Keratinocyte (primary cell): ENCODE data around the gene ZMYND8. TPM values are rescaled to one million over a fixed set of nuclear protein-coding genes. Genes with fewer than 3 reads are reported as not detected.

Experiments used
- DNase-seq: peaks from one replicate; pipeline ENCODE4 v3.0.0-alpha.2; 2011; ENCODE audit warnings: low read depth, missing footprints, low spot score
- FAIRE-seq: peaks from 2 replicates; lab custom pipeline; 2011; peaks lifted over from hg19 to GRCh38; lab: Jason Lieb, UNC
- H2AFZ ChIP-seq: 2 replicates; pipeline ENCODE4 v1.6.0; 2012; ENCODE audit warnings: low read length, control low read depth, inconsistent platforms; ENCODE audit not compliant: control insufficient read depth
- H3K27ac ChIP-seq: 2 replicates; pipeline ENCODE4 v1.5.1; 2011; ENCODE audit warnings: low read length; ENCODE audit not compliant: control insufficient read depth, insufficient read depth
- H3K27me3 ChIP-seq: 3 replicates; pipeline ENCODE4 v1.6.0; 2011; ENCODE audit warnings: low read length; ENCODE audit not compliant: control insufficient read depth, insufficient read depth; ENCODE audit errors: extremely low read depth
- H3K36me3 ChIP-seq, 2 experiments: 2 replicates in 1 of 2; 3 replicates in 1 of 2; pipeline ENCODE4 v1.5.1; 2011; ENCODE audit warnings: low read length in 2 of 2, mild to moderate bottlenecking in 1 of 2; ENCODE audit not compliant: control insufficient read depth in 2 of 2, insufficient read depth in 2 of 2; ENCODE audit errors: extremely low read depth in 1 of 2
- H3K4me1 ChIP-seq: 3 replicates; pipeline ENCODE4 v1.5.1; 2011; ENCODE audit warnings: low read length; ENCODE audit not compliant: control insufficient read depth, insufficient read depth; ENCODE audit errors: extremely low read depth
- H3K4me2 ChIP-seq: 3 replicates; pipeline ENCODE4 v1.6.0; 2011; ENCODE audit warnings: low read depth, low read length; ENCODE audit not compliant: control insufficient read depth, insufficient read depth; ENCODE audit errors: extremely low read depth
- H3K4me3 ChIP-seq, 3 experiments: fragments of 200-600 bp in 1 of 3; sonication (generic) in 1 of 3; 2 replicates in 2 of 3; 3 replicates in 1 of 3; pipeline ENCODE4 v1.5.1; 2011 to 2016; ENCODE audit warnings: low read length in 3 of 3, mild to moderate bottlenecking in 3 of 3, control low read depth in 2 of 3, inconsistent platforms in 1 of 3, low read depth in 1 of 3, mixed read lengths in 1 of 3, mixed run types in 1 of 3, moderate library complexity in 1 of 3; ENCODE audit not compliant: control insufficient read depth in 2 of 3, insufficient read depth in 2 of 3; ENCODE audit errors: extremely low read depth in 1 of 3
- H3K79me2 ChIP-seq: 2 replicates; pipeline ENCODE4 v1.6.0; 2012; ENCODE audit warnings: low read length; ENCODE audit not compliant: control insufficient read depth, insufficient read depth
- H3K9ac ChIP-seq: 3 replicates; pipeline ENCODE4 v1.6.0; 2011; ENCODE audit warnings: low read length; ENCODE audit not compliant: control insufficient read depth, insufficient read depth; ENCODE audit errors: extremely low read depth
- H3K9me1 ChIP-seq: 3 replicates; pipeline ENCODE4 v1.6.0; 2011; ENCODE audit warnings: low read length; ENCODE audit not compliant: control insufficient read depth, insufficient read depth; ENCODE audit errors: extremely low read depth
- H3K9me3 ChIP-seq: 2 replicates; pipeline ENCODE4 v1.5.1; 2012; ENCODE audit warnings: low read depth, low read length; ENCODE audit not compliant: control insufficient read depth
- H4K20me1 ChIP-seq: 3 replicates; pipeline ENCODE4 v1.6.0; 2011; ENCODE audit warnings: low read length; ENCODE audit not compliant: control insufficient read depth, insufficient read depth; ENCODE audit errors: extremely low read depth
- EZH2 ChIP-seq: IDR thresholded peaks from one replicate; pipeline ENCODE4 v1.6.1; 2012; ENCODE audit warnings: inconsistent platforms, mild to moderate bottlenecking, low read length, moderate library complexity
- dilution Hi-C: fragments of 300-500 bp; cut with MboI; formaldehyde crosslinking; loops from one replicate; pipeline ENCODE4 v1.7.0; 2020; ENCODE audit warnings: low sequenced_read_pairs; ENCODE audit not compliant: extremely low pct_ligation_motif_present
- polyA plus RNA-seq, 5 experiments: library from polyadenylated mRNA; depleted of rRNA in 3 of 5; stranded (reverse) in 3 of 5; stranded (forward) in 1 of 5; unstranded in 1 of 5; fragments of >200 nt; gene quantifications; 1 replicate in 1 of 5; 2 replicates in 3 of 5; 3 replicates in 1 of 5; pipeline versions ENCODE4 v1.2.1 to v1.2.3, GENCODE V29; 2011 to 2012; ENCODE audit warnings: missing spikeins in 2 of 5, low read depth in 1 of 5, low replicate concordance in 1 of 5
- TF ChIP-seq, protein P1 (sequence below), 3 experiments: IDR thresholded peaks in 1 of 3; conservative IDR thresholded peaks in 1 of 3; optimal IDR thresholded peaks in 1 of 3; 2 replicates in 2 of 3; 3 replicates in 1 of 3; pipeline versions ENCODE3 to v1.5.1; 2011; ENCODE audit warnings: low read length in 3 of 3, mild to moderate bottlenecking in 3 of 3, moderate library complexity in 2 of 3, control low read depth in 1 of 3, inconsistent platforms in 1 of 3; ENCODE audit not compliant: insufficient read depth in 2 of 3; ENCODE audit errors: extremely low read depth in 1 of 3

Gene ZMYND8
- polyA plus RNA-seq, 1 donor (not counting 4 experiments of a cell fraction or from before 2014, with no cell fraction given), result 39.8 TPM

DNA sequence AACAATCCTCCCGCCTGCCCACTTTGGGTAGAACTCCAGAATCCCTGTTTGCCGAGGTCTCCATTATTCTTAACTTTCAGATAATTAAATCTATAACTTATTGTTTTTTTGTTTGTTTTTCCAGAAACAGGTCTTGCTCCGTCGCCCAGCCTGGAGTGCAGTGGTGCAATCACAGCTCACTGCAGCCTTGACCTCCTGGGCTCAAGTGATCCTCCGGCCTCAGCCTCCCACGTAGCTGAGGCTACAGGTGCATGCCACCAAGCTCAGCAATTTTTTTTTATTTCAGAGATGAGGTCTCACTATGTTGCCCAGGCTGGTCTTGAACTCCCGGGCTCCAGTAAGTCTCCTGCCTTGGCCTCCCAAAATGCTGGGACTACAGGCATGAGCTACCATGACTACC is 28.8 kb downstream of the ZMYND8 start:
- Histone ChIP-seq H3K9ac (no peak overlapping the region), H3K36me3 (peaks cover 5 to 17% of the 10 kb centered on the region in 2 experiments), H4K20me1 (no peaks in the 10 kb centered on the region), H3K9me1 (no peaks in the 10 kb centered on the region), H3K9me3 (no peaks in the 10 kb centered on the region), H3K27ac (no peak overlapping the region), H3K4me3 (no peak overlapping the region), H2AFZ (no peak overlapping the region), H3K79me2 (peaks cover 94% of the 10 kb centered on the region), H3K4me2 (no peak overlapping the region), H3K4me1 (peaks cover 57% of the 10 kb centered on the region), H3K27me3 (no peaks in the 10 kb centered on the region)
- no peak for TF ChIP-seq EZH2
- TF ChIP-seq, protein P1, sequence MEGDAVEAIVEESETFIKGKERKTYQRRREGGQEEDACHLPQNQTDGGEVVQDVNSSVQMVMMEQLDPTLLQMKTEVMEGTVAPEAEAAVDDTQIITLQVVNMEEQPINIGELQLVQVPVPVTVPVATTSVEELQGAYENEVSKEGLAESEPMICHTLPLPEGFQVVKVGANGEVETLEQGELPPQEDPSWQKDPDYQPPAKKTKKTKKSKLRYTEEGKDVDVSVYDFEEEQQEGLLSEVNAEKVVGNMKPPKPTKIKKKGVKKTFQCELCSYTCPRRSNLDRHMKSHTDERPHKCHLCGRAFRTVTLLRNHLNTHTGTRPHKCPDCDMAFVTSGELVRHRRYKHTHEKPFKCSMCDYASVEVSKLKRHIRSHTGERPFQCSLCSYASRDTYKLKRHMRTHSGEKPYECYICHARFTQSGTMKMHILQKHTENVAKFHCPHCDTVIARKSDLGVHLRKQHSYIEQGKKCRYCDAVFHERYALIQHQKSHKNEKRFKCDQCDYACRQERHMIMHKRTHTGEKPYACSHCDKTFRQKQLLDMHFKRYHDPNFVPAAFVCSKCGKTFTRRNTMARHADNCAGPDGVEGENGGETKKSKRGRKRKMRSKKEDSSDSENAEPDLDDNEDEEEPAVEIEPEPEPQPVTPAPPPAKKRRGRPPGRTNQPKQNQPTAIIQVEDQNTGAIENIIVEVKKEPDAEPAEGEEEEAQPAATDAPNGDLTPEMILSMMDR (optimal IDR thresholded peaks at IDR 0.05 in 1 of 3, IDR thresholded peaks at IDR 0.05 in 1 of 3, conservative IDR thresholded peaks at IDR 0.05 in 1 of 3; ENCODE audit: extremely low read depth in 1 of 3, insufficient read depth in 2 of 3, low read length in 3 of 3), result no peak
- no peak for FAIRE-seq
- DNase-seq, result no peak
- dilution Hi-C loops, result no loop called here

- FAIRE-seq (no peak), DNase-seq (no peak)
- Histone ChIP-seq H3K4me3 (no peak overlapping the region), H3K4me1 (peaks cover 50% of the 10 kb centered on the region), H3K27me3 (no peaks in the 10 kb centered on the region), H3K79me2 (peaks cover 95% of the 10 kb centered on the region), H4K20me1 (no peaks in the 10 kb centered on the region), H2AFZ (no peak overlapping the region), H3K9me3 (no peaks in the 10 kb centered on the region), H3K27ac (no peak overlapping the region), H3K4me2 (no peak overlapping the region), H3K9ac (no peak overlapping the region), H3K36me3 (peaks cover 2 to 19% of the 10 kb centered on the region in 2 experiments), H3K9me1 (no peaks in the 10 kb centered on the region)
- TF ChIP-seq, protein P1 (optimal IDR thresholded peaks at IDR 0.05 in 1 of 3, IDR thresholded peaks at IDR 0.05 in 1 of 3, conservative IDR thresholded peaks at IDR 0.05 in 1 of 3; ENCODE audit: extremely low read depth in 1 of 3, insufficient read depth in 2 of 3, low read length in 3 of 3), result no peak
- TF ChIP-seq EZH2, result no peak
- dilution Hi-C loops, result no loop called here
Measured at GRCh38 chr20:47326658-47327268, 29.7 kb downstream of the ZMYND8 start.
